ENCODE results near the gene PLA2G1B. TPM values are rescaled to one million over a fixed set of nuclear protein-coding genes. Genes with fewer than 3 reads are reported as not detected.
A peak's percentile ranks its signal among the peaks of the same experiment; 100 is the strongest.

The PLA2G1B gene
- total and polyA plus RNA-seq, 4 donors: 6.5 to 193 (median 29.1) TPM

DNA sequence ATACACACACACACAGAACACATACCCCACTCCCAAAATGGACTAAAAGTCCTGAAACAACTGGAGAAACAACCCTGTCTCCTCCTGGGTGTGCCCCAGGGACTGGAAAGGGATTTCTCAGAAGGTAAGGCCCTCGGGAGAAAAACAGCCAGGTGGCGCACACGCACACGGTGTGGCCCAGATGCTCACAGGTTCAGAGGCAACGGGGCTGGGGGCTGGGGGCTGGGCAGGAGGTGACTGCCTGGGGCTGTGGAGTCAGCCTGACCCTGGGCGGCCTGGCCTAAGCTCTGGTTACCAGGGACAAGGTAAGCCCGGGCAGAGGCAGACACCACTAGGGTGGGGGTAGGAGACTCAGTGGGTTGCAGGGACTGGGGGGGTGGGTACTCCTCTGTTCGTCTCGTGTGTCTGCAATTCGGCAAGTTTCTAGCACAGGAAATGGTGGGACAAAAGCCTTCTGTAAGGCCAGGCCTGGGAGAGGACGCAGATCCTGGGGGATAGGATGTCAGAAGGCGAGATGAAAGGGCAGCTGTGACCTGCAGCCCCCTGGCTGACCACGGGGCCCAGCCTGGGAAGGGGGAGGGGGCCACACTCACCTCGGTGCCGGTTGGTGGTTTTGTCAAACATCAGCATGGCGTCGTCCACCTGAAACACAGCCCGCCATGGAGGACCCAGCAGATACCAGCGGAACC is 31.0 kb upstream of the PLA2G1B start:
- ATAC-seq (ENCODE audit: insufficient read depth, low FRiP score) (no peak), DNase-seq (no peak)
- H3K4me3 ChIP-seq: no peak overlapping the region
- WGBS, 2 donors: 59 to 65% methylated on average over 19 of the region's 19 CpGs
- peaks cover 0 to 16% (median 2%) of the 10 kb centered on the region in 4 donors for H3K36me3 ChIP-seq (ENCODE audit: control insufficient read depth in 4 of 4, insufficient read depth in 4 of 4, low read length in 4 of 4)
- peaks cover 0 to under 1% (median 0%) of the 10 kb centered on the region in 4 donors for H3K9me3 ChIP-seq (ENCODE audit: control insufficient read depth in 4 of 4, insufficient read depth in 3 of 4, low read length in 3 of 4)
- no peak overlapping the region for H3K9ac ChIP-seq (ENCODE audit: insufficient read depth in 1 of 2, low read length in 2 of 2)
- no peaks in the 10 kb centered on the region for H3K27me3 ChIP-seq (ENCODE audit: control insufficient read depth in 3 of 3, insufficient read depth in 3 of 3, low read length in 2 of 3)
- no peak overlapping the region for H3K27ac ChIP-seq (ENCODE audit: low read depth in 1 of 2, low read length in 1 of 2)
- TF ChIP-seq, protein P1, sequence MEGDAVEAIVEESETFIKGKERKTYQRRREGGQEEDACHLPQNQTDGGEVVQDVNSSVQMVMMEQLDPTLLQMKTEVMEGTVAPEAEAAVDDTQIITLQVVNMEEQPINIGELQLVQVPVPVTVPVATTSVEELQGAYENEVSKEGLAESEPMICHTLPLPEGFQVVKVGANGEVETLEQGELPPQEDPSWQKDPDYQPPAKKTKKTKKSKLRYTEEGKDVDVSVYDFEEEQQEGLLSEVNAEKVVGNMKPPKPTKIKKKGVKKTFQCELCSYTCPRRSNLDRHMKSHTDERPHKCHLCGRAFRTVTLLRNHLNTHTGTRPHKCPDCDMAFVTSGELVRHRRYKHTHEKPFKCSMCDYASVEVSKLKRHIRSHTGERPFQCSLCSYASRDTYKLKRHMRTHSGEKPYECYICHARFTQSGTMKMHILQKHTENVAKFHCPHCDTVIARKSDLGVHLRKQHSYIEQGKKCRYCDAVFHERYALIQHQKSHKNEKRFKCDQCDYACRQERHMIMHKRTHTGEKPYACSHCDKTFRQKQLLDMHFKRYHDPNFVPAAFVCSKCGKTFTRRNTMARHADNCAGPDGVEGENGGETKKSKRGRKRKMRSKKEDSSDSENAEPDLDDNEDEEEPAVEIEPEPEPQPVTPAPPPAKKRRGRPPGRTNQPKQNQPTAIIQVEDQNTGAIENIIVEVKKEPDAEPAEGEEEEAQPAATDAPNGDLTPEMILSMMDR (IDR thresholded peaks at IDR 0.05; ENCODE audit: control extremely low read depth, extremely low read depth): no peak
- peaks cover 0 to 17% (median 3%) of the 10 kb centered on the region in 5 donors for H3K4me1 ChIP-seq (ENCODE audit: control insufficient read depth in 5 of 5, insufficient read depth in 5 of 5, low read length in 5 of 5)

DNA sequence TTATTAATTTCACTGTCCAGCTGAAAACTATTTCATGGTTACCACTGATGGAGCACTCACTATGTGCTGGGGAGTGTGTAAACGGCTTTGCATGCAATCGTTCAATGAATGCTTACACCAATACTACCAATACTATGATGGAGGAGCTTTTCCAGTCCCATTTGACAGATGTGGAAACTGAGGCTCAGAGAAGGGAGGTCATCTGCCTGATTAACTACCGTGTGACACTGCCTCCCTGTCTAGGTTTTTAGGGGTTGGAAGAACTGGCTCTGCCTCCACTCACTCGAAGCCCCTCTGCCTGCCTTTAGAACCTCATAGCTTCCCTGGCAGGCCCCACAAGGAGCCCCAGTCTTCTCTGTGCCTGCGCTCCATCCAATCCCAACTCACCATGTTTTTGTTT is 29.5 kb upstream of the PLA2G1B start:
- ATAC-seq (ENCODE audit: insufficient read depth, low FRiP score): no peak
- 80 to 91% methylated on average over 5 of the region's 5 CpGs for WGBS, 2 donors

DNA sequence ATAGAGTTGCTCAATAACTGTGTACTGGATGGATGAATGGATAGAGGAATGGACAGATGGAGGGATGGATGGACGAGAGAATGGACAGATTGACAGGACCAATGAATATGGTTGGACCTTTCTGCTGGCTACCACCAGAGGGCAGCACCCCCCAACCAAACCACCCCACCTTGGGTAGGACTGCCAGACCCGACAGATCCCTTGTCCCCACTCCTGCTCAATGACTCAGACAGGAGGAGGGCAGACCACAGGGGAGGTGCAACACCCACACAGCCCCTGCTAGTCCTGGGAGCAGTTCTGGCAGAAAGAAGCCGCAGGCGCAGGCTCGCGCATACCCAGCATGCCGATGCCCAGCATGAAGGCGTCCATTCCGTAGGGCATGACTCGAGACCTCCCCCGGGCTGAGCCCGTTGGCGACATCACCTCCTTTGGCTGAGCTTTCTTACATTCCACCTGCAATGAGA is 29.0 kb upstream of the PLA2G1B start:
- TF ChIP-seq, protein P1 (IDR thresholded peaks at IDR 0.05; ENCODE audit: control extremely low read depth, extremely low read depth): peak; percentile 71
- Histone ChIP-seq H3K9ac (ENCODE audit: insufficient read depth in 1 of 2, low read length in 2 of 2) (no peak overlapping the region), H3K36me3 (ENCODE audit: control insufficient read depth in 4 of 4, insufficient read depth in 4 of 4, low read length in 4 of 4) (peaks cover 0 to 20% (median 0%) of the 10 kb centered on the region in 4 donors), H3K27me3 (ENCODE audit: control insufficient read depth in 3 of 3, insufficient read depth in 3 of 3, low read length in 2 of 3) (no peaks in the 10 kb centered on the region), H3K4me3 (no peak overlapping the region), H3K4me1 (ENCODE audit: control insufficient read depth in 5 of 5, insufficient read depth in 5 of 5, low read length in 5 of 5) (peaks cover 0 to 5% (median 0%) of the 10 kb centered on the region in 5 donors), H3K27ac (ENCODE audit: low read depth in 1 of 2, low read length in 1 of 2) (no peak overlapping the region), H3K9me3 (ENCODE audit: control insufficient read depth in 4 of 4, insufficient read depth in 3 of 4, low read length in 3 of 4) (peaks cover 0 to 2% (median 0%) of the 10 kb centered on the region in 4 donors)
- DNase-seq (peak; percentile 70 to 82 (median 78)), ATAC-seq (ENCODE audit: insufficient read depth, low FRiP score) (peak; percentile 85)
- 65 to 70% methylated on average over 13 of the region's 13 CpGs for WGBS, 2 donors

More for the DNA sequence above, 29.5 kb upstream of the PLA2G1B start:
- Histone ChIP-seq H3K4me3 (no peak overlapping the region), H3K4me1 (ENCODE audit: control insufficient read depth in 5 of 5, insufficient read depth in 5 of 5, low read length in 5 of 5) (peaks cover 0 to 10% (median 3%) of the 10 kb centered on the region in 5 donors), H3K27ac (ENCODE audit: low read depth in 1 of 2, low read length in 1 of 2) (no peak overlapping the region), H3K27me3 (ENCODE audit: control insufficient read depth in 3 of 3, insufficient read depth in 3 of 3, low read length in 2 of 3) (no peaks in the 10 kb centered on the region), H3K9me3 (ENCODE audit: control insufficient read depth in 4 of 4, insufficient read depth in 3 of 4, low read length in 3 of 4) (peaks cover 0 to 2% (median 0%) of the 10 kb centered on the region in 4 donors), H3K9ac (ENCODE audit: insufficient read depth in 1 of 2, low read length in 2 of 2) (no peak overlapping the region), H3K36me3 (ENCODE audit: control insufficient read depth in 4 of 4, insufficient read depth in 4 of 4, low read length in 4 of 4) (peaks cover 0 to 20% (median 0%) of the 10 kb centered on the region in 4 donors)
- no peak for DNase-seq
- TF ChIP-seq, protein P1 (IDR thresholded peaks at IDR 0.05; ENCODE audit: control extremely low read depth, extremely low read depth): no peak

Data from lung (tissue), 12 donors.